ENCODE results near the gene DNAAF8.

DNAAF8 gene

GRCh38 chr16:4695473-4696171, 38.7 kb upstream of the DNAAF8 start:
- DNase-seq, result no peak

DNA sequence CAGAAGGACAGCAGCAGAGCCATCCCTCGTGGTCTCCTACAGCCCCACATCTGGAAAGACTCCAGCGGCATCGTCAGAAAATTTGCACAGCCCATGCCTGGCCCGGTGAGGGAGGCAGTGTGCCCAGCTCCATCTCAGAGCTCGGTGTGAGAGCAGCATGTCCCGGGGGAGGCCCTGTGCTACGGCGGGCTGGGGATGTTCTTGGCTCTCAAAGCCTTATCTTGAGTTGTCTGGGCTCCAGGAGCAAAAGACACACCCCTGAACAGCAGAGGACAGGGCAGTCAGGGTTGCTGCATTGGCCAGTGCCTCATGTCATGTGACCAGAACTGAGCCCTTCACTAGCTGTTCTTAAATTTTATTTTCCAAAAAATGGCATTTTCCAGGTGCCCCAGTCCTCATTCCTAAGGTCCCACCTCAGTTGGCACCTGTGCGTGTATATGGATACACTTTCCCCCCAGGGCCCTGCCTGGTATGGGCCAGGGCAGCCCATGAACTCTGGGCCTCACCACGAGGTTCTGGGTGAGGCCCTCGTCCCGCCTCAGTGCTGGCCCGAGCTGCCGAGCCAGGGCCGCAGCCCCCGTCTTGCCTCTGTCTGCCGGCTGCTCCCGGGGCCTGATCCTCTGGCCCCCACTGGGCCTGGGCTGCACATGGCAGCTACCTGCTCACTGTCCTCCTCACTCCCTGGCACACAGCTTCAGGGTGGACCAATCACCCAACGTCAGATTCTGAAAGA, 38.0 kb upstream of the DNAAF8 start:
- DNase-seq, result no peak

DNA sequence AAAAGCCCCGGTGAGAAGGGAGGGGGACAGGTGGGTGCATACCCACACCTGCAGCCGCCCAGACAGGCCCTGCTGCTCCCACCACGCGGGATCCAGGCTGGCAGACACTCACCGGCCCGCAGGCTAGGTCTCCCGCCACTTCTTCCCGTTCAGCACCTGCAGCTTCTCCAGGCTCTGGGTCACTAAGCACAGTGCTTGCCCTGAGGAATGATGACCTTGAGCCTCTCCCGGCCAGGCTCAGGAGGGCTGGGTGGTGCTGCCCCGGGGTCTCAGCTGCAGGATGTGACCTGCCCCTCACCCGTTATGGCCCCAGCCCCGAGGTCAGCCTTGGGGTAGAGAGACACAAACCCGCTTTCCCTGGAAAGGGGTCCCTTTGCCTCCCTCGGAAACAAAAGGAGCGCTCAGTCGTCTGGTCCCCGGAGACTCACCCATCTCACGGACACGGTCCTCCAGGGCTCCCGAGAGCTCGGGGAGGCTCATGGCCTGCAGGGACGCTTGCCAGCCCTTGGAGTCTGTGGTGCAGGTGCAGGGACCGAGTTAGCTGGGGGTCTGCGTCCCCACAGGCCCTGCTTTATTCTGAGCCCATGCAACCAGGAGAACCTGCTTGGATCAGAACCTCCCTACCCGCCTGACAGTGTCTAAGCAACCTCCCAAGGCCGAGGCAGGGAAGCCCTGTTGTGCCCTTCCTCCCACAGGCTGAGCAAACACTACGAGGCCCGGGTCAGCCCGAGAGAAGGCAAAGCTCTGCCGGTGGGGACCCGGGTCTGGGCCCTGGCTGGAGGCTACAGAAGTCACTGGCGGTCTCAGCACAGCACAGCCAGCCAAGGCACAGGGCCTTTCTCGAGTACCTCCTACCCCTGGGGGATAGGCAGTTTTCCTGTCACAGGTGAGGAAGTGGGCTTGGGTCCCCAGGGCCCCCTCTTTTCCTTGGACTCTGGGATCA, 37.2 kb upstream of the DNAAF8 start:
- no peak for DNase-seq

GRCh38 chr16:4697848-4698291, 36.5 kb upstream of the DNAAF8 start:
- DNase-seq, result no peak

GRCh38 chr16:4698321-4699045, 35.9 kb upstream of the DNAAF8 start:
- no peak for DNase-seq

DNA sequence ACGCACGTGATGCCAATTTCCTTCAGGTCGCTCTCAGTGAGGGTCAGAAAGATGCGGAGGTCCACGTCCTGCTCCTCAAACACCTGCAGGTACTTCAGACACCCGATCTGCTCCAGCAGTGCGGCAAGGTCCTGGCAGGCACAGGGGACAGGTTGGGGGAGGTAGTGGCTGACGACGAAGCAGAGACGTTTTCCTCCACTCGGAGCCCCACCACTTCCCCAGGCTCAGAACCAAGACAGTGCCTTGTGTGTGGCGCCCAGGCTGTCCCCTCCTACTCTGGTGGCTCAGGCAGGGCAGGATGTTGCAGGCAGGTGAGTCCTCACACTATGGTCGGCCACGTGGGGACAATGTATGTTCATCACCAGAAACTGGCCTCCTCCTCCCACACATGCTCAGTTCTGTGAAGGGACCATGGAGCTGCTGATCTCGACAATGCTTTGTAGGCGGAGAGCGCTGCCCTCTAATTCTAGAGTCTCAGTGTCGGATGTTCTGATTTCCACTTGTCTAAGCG, 35.2 kb upstream of the DNAAF8 start:
- DNase-seq, result no peak

- DNase-seq, result no peak
These were observed 33.8 kb upstream of the DNAAF8 start for GRCh38 chr16:4700380-4700996.

DNA sequence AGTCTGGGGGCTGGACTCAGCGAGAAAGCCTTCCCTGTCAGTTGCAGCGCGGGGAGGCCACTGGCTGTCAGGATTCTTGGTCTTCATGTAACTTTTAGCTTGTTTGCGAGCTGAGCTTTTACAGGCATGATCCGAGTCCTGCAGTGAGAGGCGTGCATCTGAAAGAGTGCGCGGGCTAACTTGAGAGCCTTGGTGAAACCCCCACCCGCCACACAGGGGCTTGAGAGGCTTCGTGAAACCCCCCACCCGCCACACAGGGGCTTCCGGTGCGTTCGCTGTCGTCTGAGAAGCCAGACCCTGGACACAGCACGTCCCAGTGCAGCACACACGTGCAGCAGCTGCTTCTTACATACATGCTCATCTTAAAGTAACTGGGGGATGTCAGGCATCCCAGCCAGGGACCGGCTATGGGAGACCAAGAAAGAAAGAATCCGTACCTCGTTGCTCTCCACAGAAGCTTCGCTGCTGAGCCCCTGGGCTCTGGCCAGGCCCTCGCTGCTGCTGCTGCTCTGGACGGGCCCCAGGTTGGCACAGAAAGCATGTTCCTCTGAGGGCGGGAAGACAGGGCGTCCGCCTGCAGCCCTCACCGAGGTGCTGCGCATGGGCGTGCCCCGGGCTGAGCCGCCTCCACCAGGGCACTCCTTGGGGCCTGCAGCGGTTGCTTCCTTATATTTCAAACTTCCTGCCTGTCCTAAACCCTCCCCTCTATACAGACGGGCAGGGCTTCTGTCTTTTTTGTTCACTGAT, 33.2 kb upstream of the DNAAF8 start:
- no peak for DNase-seq

GRCh38 chr16:4701791-4702465, 32.4 kb upstream of the DNAAF8 start:
- DNase-seq, result no peak

- no peak for DNase-seq
These were observed 31.9 kb upstream of the DNAAF8 start for GRCh38 chr16:4702466-4702808.

- no peak for DNase-seq
These were observed 30.4 kb upstream of the DNAAF8 start for GRCh38 chr16:4703906-4704305.

GRCh38 chr16:4704491-4704890, 29.8 kb upstream of the DNAAF8 start:
- DNase-seq, result no peak

- DNase-seq, result no peak
These were observed 29.4 kb upstream of the DNAAF8 start for GRCh38 chr16:4704913-4705312.

GRCh38 chr16:4706871-4707270, 27.5 kb upstream of the DNAAF8 start:
- no peak for DNase-seq

DNA sequence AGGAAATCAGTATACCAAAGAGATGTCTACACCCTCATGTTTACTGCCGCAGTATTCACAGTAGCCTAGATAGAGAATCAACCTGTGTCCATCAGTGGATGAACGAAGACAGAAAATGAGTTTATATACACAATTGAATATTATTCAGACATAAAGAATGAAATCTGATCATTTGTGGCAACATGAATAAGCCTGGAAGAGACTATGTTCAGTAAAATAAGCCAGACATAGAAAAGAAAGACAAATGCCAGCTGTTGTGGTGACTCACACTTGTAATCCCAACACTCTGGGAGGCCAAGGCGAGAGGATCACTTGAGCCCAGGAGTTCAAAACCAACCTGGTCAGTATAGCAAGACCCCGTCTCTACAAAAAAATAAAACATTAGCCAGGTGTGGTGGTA, 24.9 kb upstream of the DNAAF8 start:
- DNase-seq, result no peak

- DNase-seq, result no peak
These were observed 20.5 kb upstream of the DNAAF8 start for GRCh38 chr16:4713663-4714501.

DNA sequence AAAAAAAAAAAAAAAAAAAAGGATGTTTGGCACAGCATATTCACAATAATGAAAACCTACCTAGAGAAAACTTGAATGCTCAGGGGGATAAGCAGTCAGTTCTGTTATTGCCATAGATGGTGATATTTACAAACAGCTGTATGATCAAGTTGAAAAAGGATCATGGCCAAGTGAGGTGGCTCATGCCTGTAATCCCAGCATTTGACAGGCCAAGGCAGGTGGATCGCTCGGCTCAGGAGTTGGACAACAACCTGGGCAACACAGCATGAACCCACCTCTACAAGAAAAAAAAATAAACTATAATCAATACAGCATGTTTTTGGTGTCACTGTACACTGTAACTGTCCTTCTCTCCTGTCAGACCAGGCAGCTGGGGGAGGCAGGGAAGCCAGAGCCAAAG, 19.3 kb upstream of the DNAAF8 start:
- no peak for DNase-seq

- DNase-seq, result no peak
These were observed 15.9 kb upstream of the DNAAF8 start for GRCh38 chr16:4718466-4718865.

DNA sequence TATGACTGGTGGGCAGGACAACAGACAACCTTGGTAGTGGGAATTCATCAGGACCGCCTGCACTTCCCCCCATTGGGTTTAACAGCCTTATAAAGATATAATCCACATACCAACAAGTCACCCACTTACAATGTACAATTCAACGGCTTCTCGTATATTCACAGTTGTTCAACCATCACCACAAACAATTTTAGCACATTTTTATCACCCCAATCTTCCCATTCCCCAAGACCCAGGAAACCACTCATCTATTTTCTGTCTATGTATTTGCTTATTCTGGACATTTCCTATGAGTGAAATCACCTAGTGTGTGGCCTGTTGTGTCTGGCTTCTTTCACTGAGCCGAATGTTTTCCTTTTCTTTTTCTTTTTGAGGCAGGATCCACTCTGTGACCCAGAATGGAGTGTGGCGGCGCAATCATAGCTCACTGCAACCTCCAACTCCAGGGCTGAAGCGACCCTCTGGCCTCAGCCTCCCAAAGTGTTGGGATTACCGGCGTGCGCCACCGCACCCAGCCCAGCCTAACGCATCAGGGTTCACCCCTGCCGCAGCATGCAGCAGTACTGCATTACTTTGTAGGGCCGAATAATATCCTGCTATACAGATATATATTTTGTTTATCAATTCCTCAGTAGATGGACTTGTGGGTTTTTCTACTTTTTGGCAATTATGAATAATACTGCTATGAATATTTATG, 11.1 kb upstream of the DNAAF8 start:
- no peak for DNase-seq

Data from inflammatory macrophage (primary cell).